Islet precursor cell (in vitro differentiated cells): ENCODE data around the gene ANXA8.
A peak's percentile ranks its signal among the peaks of the same experiment; 100 is the strongest.
"Not testable (repeated sequence)": the region's sequence is repeated elsewhere in the genome, so short reads cannot be mapped to it uniquely, and the experiment has no call there.

Experiments used
- DNase-seq: peaks from one replicate; pipeline ENCODE4 v3.0.0-alpha.2; 2018

The ANXA8 gene

GRCh38 chr10:47483923-47484322 lies at the start of gene ANXA8:
TSS of gene ANXA8 (minus strand) at chr10:47484115. CDS start at chr10:47483933, 182 bp downstream.
- peak; percentile 48 for DNase-seq

- DNase-seq, result not testable (repeated sequence)
These were observed 39.6 kb upstream of the ANXA8 start, which contains the start of gene AGAP9 for GRCh38 chr10:47523475-47523874. TSS of gene AGAP9 (minus strand) at chr10:47523638. CDS start at chr10:47523526, 112 bp downstream.

GRCh38 chr10:47502313-47502712 lies 18.4 kb upstream of the ANXA8 start:
- DNase-seq, result not testable (repeated sequence)

- not testable (repeated sequence) for DNase-seq
These were observed 10.3 kb upstream of the ANXA8 start for GRCh38 chr10:47494226-47494625.

- not testable (repeated sequence) for DNase-seq
These were observed 7.7 kb upstream of the ANXA8 start, which contains the start of gene FAM25G for GRCh38 chr10:47491600-47491999. TSS of gene FAM25G (minus strand) at chr10:47491700. CDS start at chr10:47491674, 26 bp downstream.

- DNase-seq, result not testable (repeated sequence)
These were observed 5.7 kb upstream of the ANXA8 start for GRCh38 chr10:47489630-47490029.

- DNase-seq, result peak; percentile 50
These were observed 2.0 kb upstream of the ANXA8 start for GRCh38 chr10:47485943-47486342.

GRCh38 chr10:47484786-47485185 lies 871 bp upstream of the ANXA8 start:
- DNase-seq, result peak; percentile 24

- DNase-seq, result not testable (repeated sequence)
These were observed 1.5 kb downstream of the ANXA8 start for GRCh38 chr10:47482367-47482766.

GRCh38 chr10:47481768-47482181 lies 2.1 kb downstream of the ANXA8 start:
- peak; percentile 66 for DNase-seq

GRCh38 chr10:47481182-47481766 lies 2.6 kb downstream of the ANXA8 start:
- DNase-seq, result peak; percentile 96

GRCh38 chr10:47480133-47480532 lies 3.8 kb downstream of the ANXA8 start:
- not testable (repeated sequence) for DNase-seq

- peak; percentile 82 for DNase-seq
These were observed 5.8 kb downstream of the ANXA8 start for GRCh38 chr10:47478114-47478513.

- DNase-seq, result not testable (repeated sequence)
These were observed 6.8 kb downstream of the ANXA8 start for GRCh38 chr10:47477078-47477477.

- DNase-seq, result peak; percentile 27
These were observed 8.8 kb downstream of the ANXA8 start for GRCh38 chr10:47475101-47475500.

GRCh38 chr10:47473516-47473915 lies 10.4 kb downstream of the ANXA8 start:
- not testable (repeated sequence) for DNase-seq

GRCh38 chr10:47472647-47473046 lies 11.3 kb downstream of the ANXA8 start:
- not testable (repeated sequence) for DNase-seq

GRCh38 chr10:47472072-47472471 lies 11.8 kb downstream of the ANXA8 start:
- not testable (repeated sequence) for DNase-seq

- not testable (repeated sequence) for DNase-seq
These were observed 15.0 kb downstream of the ANXA8 start for GRCh38 chr10:47468731-47469528.

GRCh38 chr10:47467957-47468356 lies 16.0 kb downstream of the ANXA8 start:
- DNase-seq, result not testable (repeated sequence)

GRCh38 chr10:47467458-47467857 lies 16.5 kb downstream of the ANXA8 start:
- DNase-seq, result not testable (repeated sequence)

GRCh38 chr10:47465216-47465917 lies 18.5 kb downstream of the ANXA8 start:
- DNase-seq, result peak; percentile 23
